ENCODE results near the gene TUBA1C. TPM values are rescaled to one million over a fixed set of nuclear protein-coding genes. Genes with fewer than 3 reads are reported as not detected.

Gene TUBA1C
- polyA plus RNA-seq (ENCODE audit: insufficient read length in 10 of 10), result 100 to 1,000 TPM in 1 of 10 donors, 10 to 100 TPM in 9; 47.3 to 127 (median 74.2) TPM
- long read RNA-seq, donor 1, transcript TUBA1C-201 (4 exons, 3,001 nt), result major isoform, 30 of 105 reads
- long read RNA-seq, donor 1, partial matches to known transcripts, result 0 of 105 reads
- long read RNA-seq, donor 1, other reads (novel, unspliced or antisense), result 75 of 105 reads
- long read RNA-seq, donor 2, transcript TUBA1C-201 (4 exons, 3,001 nt), result major isoform, 12 of 914 reads
- long read RNA-seq, donor 2, partial matches to known transcripts, result 776 of 914 reads
- long read RNA-seq, donor 2, other reads (novel, unspliced or antisense), result 126 of 914 reads
- long read RNA-seq, donor 3, result 0 reads
- long read RNA-seq, donor 4, transcript TUBA1C-201 (4 exons, 3,001 nt), result major isoform, 15 of 766 reads
- long read RNA-seq, donor 4, partial matches to known transcripts, result 634 of 766 reads
- long read RNA-seq, donor 4, other reads (novel, unspliced or antisense), result 117 of 766 reads
- long read RNA-seq, donor 5, transcript TUBA1C-201 (4 exons, 3,001 nt), result major isoform, 22 of 1,246 reads
- long read RNA-seq, donor 5, partial matches to known transcripts, result 1,091 of 1,246 reads
- long read RNA-seq, donor 5, other reads (novel, unspliced or antisense), result 132 of 1,246 reads
- long read RNA-seq, donor 6, transcript TUBA1C-201 (4 exons, 3,001 nt), result major isoform, 26 of 1,460 reads
- long read RNA-seq, donor 6, partial matches to known transcripts, result 1,181 of 1,460 reads
- long read RNA-seq, donor 6, other reads (novel, unspliced or antisense), result 251 of 1,460 reads
- long read RNA-seq, donor 7, transcript TUBA1C-201 (4 exons, 3,001 nt), result major isoform, 11 of 52 reads
- long read RNA-seq, donor 7, partial matches to known transcripts, result 0 of 52 reads
- long read RNA-seq, donor 7, other reads (novel, unspliced or antisense), result 41 of 52 reads
- long read RNA-seq, donor 8, transcript TUBA1C-201 (4 exons, 3,001 nt), result major isoform, 23 of 908 reads
- long read RNA-seq, donor 8, partial matches to known transcripts, result 765 of 908 reads
- long read RNA-seq, donor 8, other reads (novel, unspliced or antisense), result 118 of 908 reads
- long read RNA-seq, donor 9, partial matches to known transcripts, result 188 of 224 reads
- long read RNA-seq, donor 9, other reads (novel, unspliced or antisense), result 34 of 224 reads

DNA sequence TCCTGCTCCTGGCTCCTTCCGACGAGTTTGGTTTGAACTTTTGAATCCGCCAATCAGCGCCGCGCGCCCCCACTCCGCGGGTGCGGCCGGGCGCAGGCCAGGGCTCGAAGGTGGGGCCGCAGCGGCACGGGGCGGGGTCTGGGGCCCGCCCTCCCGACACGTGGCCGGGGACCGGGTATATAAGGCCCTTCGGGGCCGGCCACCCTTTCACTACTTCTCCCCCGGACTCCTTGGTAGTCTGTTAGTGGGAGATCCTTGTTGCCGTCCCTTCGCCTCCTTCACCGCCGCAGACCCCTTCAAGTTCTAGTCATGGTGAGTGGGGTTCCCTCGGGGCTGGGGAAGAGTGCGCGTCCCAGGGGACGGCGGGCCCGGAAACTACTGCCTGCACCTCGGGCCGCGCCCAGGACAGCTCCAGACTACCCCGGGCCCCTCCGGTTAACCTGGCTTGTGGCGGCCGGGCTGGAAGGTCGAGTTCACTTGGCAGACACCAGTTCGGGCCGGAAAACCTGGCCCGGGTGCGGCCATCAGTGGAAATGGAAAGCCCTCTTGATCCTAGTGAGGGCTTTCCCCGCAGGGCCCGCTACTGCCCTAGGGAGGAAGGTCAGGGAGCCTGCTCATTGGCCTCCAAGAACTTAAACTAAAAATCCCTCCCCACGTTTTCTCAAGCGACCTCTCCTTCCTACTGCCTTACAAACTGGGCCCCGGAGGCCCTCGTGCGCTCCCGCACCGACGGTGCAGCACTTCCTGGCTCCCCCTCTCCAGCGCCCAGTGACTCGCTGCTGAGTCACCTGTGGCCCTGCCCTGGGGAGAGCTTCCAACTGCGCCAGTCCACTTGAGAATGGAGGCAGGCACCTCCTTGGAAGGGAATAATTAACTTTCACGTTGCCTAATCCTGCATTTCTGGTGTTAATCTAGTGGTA lies at the start of gene TUBA1C:
TSS of gene TUBA1C (plus strand) at position 210 of the 920 bp plus-strand sequence. CDS start at position 310, 100 bp downstream.
- DNase-seq, result peak; percentile 92 to 95 (median 94)

DNA sequence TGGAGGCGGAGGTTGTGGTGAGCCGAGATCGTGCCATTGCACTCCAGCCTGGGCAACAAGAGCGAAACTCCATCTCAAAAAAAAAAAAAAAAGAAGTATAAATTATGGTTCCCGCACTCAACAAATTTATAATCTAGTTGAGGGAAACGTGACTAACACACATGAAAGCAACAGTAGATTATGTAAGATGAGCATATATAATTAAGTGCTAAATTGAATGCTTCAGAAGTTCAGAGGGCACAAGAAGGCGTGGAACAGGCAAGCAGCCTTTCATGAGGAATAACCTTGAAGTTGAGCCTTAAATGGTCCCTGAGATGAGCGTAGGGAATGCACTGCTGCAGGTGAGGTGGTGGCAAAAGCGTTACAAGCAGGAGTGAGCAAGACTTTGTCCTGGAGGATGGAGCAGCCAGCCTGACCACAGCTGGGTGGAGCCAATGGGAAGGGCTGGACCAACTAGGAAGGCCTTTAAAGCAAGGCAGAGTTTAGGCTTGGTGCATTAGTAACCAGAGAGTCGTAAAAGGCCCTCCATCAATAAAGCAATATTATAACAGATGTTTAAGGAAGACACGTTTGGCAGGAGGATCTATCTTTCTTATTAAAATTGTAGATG lies 45.4 kb upstream of the TUBA1C start:
- no peak for DNase-seq

DNA sequence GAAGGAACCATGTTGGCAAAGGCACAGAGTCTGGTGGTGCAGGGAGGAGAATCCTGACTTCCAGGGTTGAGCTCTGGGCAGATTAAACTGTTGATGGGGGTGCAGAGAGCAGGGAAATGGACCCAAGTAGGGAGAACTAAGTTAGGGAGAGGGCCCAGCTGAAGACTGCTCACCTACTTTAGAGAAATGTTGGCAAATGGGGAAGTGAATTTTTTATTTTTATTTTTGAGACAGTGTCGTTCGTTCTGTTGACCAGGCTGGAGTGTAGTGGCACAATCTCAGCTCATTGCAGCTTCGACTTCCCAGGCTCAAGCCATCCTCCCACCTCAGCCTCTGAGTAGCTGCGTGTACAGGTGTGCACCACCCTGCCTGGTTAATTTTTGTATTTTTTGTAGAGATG lies 43.9 kb upstream of the TUBA1C start:
- no peak for DNase-seq

GRCh38 chr12:49223122-49223521 lies 41.8 kb upstream of the TUBA1C start:
- DNase-seq, result no peak

DNA sequence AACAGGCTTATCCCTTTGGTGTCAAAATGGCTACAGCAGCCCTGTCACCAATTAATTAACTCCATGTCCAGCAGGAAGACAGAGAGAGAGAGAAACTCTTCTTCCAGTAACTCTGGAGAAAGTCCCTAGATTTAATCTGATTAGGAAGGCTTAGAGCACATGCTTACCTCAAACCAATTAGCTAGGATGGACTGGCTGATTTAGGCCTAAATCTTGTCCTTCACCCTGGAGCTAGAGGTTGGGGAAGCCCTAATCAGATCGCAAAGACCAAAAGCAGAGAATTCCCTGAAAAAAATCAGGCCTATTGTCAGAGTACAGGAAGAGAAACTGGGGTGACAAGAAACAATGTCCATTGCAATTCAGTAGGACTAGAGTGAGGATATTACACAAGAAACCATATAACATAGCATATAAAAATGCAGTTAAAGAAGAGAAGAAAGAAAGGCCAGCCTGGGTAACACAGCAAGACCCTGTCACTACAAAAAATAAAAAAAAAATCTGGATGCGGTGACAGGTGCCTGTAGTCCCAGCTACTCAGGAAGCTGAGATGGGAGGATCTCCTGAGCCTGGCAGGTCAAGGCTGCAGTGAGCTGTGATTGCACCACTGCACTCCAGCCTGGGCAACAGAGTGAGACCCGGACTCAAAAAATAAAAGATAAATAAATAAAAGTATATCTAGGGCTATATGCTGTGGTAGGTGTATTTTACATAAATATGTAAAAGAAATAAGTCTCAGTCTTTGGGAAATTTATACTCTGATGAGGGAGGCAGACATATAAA lies 41.1 kb upstream of the TUBA1C start:
- no peak for DNase-seq

GRCh38 chr12:49225576-49226166 lies 39.2 kb upstream of the TUBA1C start:
- peak in 1 of 3 donors; percentile 11 for DNase-seq

GRCh38 chr12:49227713-49228112 lies 37.2 kb upstream of the TUBA1C start:
- no peak for DNase-seq

DNA sequence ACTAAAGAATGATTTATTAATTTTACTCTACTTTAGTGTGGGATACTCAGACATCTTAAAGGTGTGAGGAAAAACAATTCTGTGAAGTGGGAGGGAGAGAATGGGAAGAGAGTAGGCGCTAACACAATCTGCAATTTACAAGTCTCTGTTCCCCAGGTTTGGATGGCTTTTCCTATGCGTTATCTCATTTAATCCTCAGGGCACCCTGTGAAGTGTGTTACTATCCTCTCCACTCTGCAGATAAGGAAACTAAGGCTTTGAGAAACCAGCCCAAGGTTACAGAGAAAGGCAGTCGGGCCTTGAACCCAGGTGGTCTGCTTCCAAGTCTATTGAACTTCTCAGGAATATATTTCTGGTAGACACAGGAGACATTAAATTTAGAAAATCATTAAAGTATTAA lies 36.2 kb upstream of the TUBA1C start:
- DNase-seq, result no peak

DNA sequence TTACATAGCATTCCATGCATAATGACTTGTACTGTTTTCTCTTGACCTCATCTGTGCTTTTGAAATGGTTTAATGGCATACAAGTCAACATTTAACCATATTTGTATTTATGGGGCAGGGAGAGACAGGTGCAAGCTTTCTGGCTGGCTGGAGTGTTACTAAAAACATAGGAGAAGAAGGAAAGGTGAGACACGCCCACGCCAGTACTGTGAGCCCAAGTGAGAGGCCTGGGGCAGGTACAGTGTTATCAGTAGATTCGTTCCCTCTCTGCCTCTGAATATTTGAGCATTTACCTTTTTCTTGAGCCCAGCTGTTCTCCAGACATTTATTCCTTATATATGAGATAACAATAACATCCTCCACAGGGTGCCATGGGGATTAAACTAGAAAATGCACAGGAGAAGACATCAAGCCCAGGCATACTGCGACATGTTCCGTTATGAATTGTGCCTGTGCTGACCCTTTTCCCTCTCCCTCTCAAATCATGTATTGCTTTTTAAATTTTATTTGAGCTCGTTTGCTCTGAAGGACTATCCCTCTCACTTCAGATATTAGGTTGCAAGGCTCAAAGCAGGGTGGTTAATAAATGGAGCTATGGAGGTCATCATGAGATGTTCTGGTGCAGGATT lies 34.6 kb upstream of the TUBA1C start:
- no peak for DNase-seq

DNA sequence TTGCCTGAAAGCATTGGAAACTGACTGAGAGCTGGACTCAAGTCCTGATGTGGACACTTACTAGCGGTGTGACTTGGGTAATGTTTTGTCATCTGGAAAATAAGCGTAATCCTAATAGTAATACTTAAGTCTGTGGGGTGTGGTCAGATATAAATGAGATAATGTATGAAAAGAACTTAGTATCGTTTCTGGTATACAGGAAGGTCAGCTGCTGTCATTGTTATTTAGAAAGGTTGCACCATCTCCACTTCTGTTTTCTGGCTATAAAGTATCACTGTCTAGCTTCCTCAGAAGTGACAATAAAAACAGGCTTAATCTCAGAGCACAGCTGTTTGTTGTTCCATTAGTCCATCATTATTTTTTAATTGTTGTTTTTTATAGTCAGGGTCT lies 34.1 kb upstream of the TUBA1C start:
- DNase-seq, result no peak

- peak in 2 of 3 donors; percentile 50 to 52 for DNase-seq
These were observed 32.8 kb upstream of the TUBA1C start for GRCh38 chr12:49231878-49232655.

GRCh38 chr12:49232940-49233841 lies 31.7 kb upstream of the TUBA1C start:
- DNase-seq, result peak in 2 of 3 donors; percentile 43 to 69

DNA sequence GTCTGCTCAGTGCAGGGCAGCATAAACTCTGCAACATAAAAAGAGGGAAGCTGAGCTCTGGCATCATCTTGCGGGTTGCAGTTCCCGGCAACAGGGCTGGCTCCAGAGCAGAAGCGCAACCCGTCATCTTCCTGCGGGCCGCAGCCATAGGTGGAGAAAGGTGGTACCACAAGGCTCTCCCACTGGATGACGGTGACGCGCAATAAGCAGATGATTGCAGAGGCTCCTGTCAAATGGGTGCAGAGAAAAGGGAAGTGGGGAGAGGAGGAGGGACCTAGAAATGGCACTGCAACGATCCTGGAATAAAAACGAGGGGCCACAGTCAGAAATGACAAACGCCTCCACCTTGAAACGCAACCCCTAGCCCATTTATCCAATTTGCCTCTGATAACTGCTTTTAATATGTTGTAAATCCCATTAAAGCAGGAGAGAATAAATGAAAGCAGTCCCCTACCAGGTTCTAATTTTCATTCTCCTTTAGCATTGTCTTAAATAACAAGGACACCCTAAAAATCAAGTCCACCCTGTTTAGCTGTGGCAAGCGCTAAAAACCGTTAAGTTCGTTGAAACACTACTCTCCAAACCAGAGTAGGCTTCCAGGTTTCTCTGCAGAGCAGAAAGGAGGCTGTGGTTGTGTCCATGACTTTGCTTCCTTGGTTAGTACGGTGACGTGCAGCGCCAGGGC lies 30.9 kb upstream of the TUBA1C start:
- peak in 1 of 3 donors; percentile 49 for DNase-seq

DNA sequence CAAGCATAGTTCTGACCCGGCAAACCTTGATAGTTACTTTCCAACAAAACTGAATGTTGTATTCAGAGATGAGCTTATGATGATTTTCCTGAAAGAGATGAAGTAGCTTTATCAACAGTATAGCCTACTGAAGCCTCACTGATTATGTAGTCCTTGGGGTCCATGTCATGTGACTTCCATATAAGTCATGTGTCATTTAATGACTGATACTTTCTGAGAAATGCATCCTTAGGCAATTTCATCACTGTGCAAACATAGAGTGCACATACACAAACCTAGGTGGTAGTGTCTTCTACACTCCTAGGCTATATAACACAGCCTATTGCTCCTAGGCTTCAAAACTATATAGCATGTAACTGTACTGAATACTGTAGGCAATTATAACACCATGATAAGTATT lies 28.5 kb upstream of the TUBA1C start:
- no peak for DNase-seq

DNA sequence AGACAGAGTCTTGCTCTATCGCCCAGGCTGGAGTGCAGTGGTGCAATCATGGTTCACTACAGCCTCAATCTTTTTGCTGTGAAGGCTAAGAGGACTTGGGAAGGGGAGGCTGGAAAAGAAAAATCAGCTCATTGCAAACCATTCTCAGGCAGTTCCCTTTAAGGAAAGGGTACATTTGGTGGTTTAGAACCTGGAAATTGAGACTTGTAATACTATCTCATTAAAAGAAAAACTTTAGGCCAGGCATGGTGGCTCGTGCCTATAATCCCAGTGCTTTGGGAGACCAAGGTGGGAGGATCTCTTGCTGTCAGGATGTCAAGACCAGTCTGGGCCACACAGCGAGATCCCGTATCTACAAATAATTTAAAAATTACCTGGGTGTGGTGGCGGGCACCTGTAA lies 21.3 kb upstream of the TUBA1C start:
- DNase-seq, result no peak

DNA sequence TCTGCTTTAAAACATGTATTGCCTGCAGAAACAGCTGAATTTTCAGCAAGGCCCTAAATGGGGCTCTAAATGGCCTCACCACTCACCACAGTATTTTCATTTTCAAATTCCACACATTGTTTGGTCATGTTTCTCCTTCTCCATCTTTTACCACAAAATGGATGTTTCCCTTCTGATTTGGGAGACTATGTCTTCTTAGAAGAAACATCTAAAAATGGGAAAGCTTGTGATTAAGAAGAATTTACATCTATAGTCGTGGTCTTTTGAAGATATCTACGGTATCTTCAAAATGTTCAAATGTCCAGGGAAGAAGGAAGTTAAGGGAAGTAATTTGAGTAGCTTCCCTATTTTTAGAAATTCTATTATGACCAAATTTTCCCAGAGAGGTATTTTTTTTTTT lies 20.7 kb upstream of the TUBA1C start:
- peak in 1 of 3 donors; percentile 71 for DNase-seq
